RWPE2 (cell line): ENCODE results near the gene GAGE10.
"Not testable (repeated sequence)": the region's sequence is repeated elsewhere in the genome, so short reads cannot be mapped to it uniquely, and the experiment has no call there.

ENCODE experiments used
- ATAC-seq: fragments of 200-7000 bp; cut with Tn5 transposase; 3 replicates; pipeline ENCODE4 v1.9.1; 2021; ENCODE audit warnings: low read depth
- DNase-seq: peaks from one replicate; pipeline ENCODE4 v3.0.0-alpha.2; 2020; ENCODE audit warnings: low spot score
- H3K27ac ChIP-seq: fragments of 450-650 bp; 2 replicates; pipeline ENCODE4 v1.5.1; 2017; ENCODE audit warnings: mild to moderate bottlenecking; ENCODE audit not compliant: poor library complexity, severe bottlenecking
- H3K27me3 ChIP-seq: fragments of 250-450 bp; sonication (Bioruptor Pico); 2 replicates; pipeline ENCODE4 v1.5.1; 2021; ENCODE audit warnings: mild to moderate bottlenecking, moderate library complexity; ENCODE audit not compliant: insufficient read depth, poor library complexity, severe bottlenecking
- H3K36me3 ChIP-seq: fragments of 250-450 bp; sonication (Bioruptor Pico); 2 replicates; pipeline ENCODE4 v1.5.1; 2020; ENCODE audit warnings: low read depth, mild to moderate bottlenecking, moderate library complexity
- H3K4me1 ChIP-seq: fragments of 250-450 bp; sonication (Bioruptor Pico); 2 replicates; pipeline ENCODE4 v1.5.1; 2021; ENCODE audit warnings: mild to moderate bottlenecking, moderate library complexity; ENCODE audit not compliant: insufficient read depth, poor library complexity, severe bottlenecking
- H3K4me3 ChIP-seq: fragments of 250-450 bp; sonication (Bioruptor Pico); 2 replicates; pipeline ENCODE4 v1.5.1; 2021; ENCODE audit warnings: mild to moderate bottlenecking, moderate library complexity; ENCODE audit not compliant: severe bottlenecking
- H3K9me3 ChIP-seq: fragments of 250-450 bp; sonication (Bioruptor Pico); 2 replicates; pipeline ENCODE4 v1.5.1; 2021; ENCODE audit warnings: mild to moderate bottlenecking, moderate library complexity; ENCODE audit not compliant: severe bottlenecking

The GAGE10 gene

DNA sequence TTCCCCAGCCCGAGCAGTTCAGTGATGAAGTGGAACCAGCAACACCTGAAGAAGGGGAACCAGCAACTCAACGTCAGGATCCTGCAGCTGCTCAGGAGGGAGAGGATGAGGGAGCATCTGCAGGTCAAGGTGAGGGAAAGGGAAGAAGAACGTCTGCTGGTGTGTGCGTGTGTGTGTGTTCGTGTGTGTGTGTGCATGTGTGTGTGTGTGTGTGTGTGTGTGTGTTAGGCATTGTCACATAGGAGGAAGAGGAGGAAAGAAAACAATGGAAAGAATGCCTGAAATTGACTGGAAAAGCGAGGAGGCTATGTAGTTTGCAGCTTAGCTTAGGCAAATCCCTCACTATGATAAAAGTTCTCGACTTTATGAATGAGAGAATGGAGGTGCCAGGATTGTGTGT is 20.3 kb downstream of the GAGE10 start:
- not testable (repeated sequence) for H3K4me3 ChIP-seq, DNase-seq, ATAC-seq, H3K27ac ChIP-seq, H3K9me3 ChIP-seq, H3K4me1 ChIP-seq, H3K36me3 ChIP-seq, H3K27me3 ChIP-seq

DNA sequence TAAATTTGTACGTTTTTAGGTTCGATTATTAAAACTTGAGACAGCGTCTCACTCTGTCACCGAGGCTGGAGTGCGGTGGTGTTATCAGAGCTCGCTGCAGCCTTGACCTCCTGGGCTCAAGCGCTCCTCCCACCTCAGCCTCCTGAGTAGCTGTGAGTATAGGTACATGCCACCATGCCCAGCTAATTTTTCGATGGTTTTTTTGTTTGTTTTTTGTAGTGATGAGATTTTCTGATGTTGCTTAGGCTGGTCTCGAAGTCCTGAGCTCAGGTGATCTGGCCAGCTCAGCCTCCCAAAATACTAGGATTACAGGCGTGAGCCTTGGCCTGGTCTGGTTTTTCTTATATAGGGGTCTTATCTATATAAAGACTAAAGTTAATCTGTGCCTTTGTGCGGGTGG is 27.0 kb downstream of the GAGE10 start:
- ATAC-seq, H3K27ac ChIP-seq, H3K4me3 ChIP-seq, DNase-seq, H3K36me3 ChIP-seq, H3K27me3 ChIP-seq, H3K9me3 ChIP-seq, H3K4me1 ChIP-seq: not testable (repeated sequence)

DNA sequence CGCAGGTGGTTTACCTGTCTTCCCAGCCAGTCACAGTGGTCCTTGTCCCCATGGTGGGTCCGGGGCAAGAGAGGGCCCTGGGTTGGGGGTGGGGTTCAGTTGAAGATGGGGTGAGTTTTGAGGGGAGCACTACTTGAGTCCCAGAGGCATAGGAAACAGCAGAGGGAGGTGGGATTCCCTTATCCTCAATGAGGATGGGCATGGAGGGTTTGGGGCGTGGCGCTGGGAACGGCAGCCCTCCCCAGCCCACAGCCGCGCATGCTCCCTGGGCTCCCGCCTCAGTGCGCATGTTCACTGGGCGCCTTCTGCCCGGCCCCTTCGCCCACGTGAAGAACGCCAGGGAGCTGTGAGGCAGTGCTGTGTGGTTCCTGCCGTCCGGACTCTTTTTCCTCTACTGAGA is 27.8 kb downstream of the GAGE10 start, which contains the start of gene GAGE13:
Gene GAGE13, plus strand, starts transcription at position 301 of the 400 bp plus-strand sequence. CDS start 1,156 bp downstream, outside the sequence.
- DNase-seq, ATAC-seq: not testable (repeated sequence)

DNA sequence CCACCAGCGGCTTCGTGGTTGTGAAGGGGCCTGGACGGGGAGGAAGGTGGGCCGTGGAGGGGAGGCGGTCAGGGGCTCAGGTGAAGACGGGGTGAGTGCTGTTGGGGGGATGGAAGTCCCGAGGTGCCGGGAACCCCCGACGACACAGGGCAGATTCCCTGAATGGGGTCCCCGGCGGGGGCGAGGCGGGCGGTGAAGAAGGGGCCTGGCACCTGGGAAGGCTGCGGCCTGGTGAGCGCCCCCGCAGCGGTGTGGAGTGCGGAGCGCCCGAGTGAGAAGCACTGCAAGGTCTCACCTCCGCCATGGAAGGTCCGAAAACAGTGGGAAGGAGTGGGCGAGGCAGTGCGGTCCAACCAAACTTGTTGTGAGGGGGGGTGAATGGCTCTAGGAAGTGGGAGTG is 28.4 kb downstream of the GAGE10 start:
- not testable (repeated sequence) for H3K4me1 ChIP-seq, ATAC-seq, H3K27ac ChIP-seq, DNase-seq, H3K27me3 ChIP-seq, H3K36me3 ChIP-seq, H3K9me3 ChIP-seq, H3K4me3 ChIP-seq

More for the DNA sequence above, 27.8 kb downstream of the GAGE10 start, which contains the start of gene GAGE13:
- not testable (repeated sequence) for H3K36me3 ChIP-seq, H3K4me1 ChIP-seq, H3K27me3 ChIP-seq, H3K9me3 ChIP-seq, H3K4me3 ChIP-seq, H3K27ac ChIP-seq

DNA sequence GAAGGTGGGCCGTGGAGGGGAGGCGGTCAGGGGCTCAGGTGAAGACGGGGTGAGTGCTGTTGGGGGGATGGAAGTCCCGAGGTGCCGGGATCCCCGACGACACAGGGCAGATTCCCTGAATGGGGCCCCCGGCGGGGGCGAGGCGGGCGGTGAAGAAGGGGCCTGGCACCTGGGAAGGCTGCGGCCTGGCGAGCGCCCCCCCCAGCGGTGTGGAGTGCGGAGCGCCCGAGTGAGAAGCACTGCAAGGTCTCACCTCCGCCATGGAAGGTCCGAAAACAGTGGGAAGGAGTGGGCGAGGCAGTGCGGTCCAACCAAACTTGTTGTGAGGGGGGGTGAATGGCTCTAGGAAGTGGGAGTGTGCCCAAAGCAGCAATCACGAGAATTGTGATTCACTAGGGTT is 38.0 kb downstream of the GAGE10 start:
- not testable (repeated sequence) for H3K36me3 ChIP-seq, DNase-seq, H3K9me3 ChIP-seq, H3K4me1 ChIP-seq, ATAC-seq, H3K27me3 ChIP-seq, H3K27ac ChIP-seq, H3K4me3 ChIP-seq

DNA sequence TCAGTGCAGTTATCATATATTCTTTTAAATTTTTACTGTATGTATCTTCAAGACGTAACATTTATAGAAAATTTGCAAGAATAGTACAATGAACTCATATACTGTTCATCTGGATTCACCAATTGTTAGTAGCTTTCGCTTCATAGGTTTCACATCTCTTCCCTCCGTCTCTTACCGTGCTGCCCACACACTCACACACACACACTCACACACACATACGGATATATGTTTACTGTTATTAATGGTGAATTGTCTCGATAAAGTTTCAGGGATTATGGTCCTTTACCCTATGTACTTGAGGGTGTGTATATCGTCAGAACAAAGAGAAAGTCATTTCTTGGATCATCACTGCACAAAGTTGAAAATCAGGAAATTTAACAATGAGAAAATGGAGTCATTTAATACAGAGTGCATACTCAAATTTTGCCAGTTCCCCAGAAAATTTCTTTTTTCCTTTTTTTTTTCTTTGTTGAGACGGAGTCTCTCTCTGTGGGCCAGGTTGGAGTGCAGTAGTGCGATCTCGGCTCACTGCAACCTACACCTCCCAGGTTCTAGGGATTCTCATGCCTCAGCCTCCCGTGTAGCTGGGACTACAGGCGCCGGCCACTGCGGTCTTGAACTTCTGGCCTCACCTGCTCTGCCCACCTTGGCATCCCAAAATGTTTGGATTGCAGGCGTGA is 41.2 kb downstream of the GAGE10 start:
- not testable (repeated sequence) for H3K4me1 ChIP-seq, H3K27ac ChIP-seq, ATAC-seq, H3K36me3 ChIP-seq, H3K9me3 ChIP-seq, DNase-seq, H3K27me3 ChIP-seq, H3K4me3 ChIP-seq

DNA sequence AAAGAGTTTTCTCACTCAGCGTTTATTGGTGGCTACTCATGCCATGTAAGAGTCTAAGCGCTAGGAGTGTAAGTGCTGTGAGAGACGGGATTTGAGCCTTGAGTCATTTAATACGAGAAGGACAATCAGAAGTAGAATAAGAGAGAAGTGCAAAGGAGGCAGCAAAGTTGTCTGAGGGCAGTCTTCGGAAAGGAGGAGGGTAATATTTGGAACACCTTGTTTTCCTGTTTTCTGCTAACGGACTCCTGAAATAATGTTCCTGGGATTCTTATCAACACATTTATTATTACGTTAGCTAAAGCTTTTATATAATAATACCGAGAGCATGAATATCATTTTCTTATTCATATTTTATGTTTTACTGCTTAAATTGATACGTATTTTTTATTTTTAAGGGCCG is 42.0 kb downstream of the GAGE10 start:
- not testable (repeated sequence) for H3K27me3 ChIP-seq, H3K4me1 ChIP-seq, H3K4me3 ChIP-seq, H3K27ac ChIP-seq, H3K9me3 ChIP-seq, ATAC-seq, H3K36me3 ChIP-seq, DNase-seq

DNA sequence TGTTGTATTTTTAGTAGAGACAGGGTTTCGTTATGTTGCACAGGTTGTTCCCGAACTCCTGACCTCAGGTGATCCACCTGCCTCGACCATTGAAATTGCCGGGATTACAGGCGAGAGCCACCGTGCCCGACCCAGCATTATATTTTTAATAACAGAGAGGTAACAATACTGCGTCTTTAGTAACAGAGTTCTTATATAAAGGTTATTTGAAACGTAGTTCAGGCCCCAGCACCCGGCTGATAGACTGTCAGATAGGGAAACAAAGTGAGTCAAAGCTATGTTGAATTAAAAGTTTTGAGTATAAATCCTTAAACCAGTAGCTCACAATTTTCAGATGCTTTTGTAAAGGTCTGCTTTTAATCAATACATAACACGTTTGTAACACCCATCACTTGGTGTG is 42.7 kb downstream of the GAGE10 start:
- H3K9me3 ChIP-seq, H3K27me3 ChIP-seq, H3K4me3 ChIP-seq, H3K27ac ChIP-seq, H3K4me1 ChIP-seq, DNase-seq, ATAC-seq, H3K36me3 ChIP-seq: not testable (repeated sequence)
